Neural cell (in vitro differentiated cells): ENCODE data around the gene HSFY2.
"Not testable (repeated sequence)": the region's sequence is repeated elsewhere in the genome, so short reads cannot be mapped to it uniquely, and the experiment has no call there.

Experiments used
- EP300 ChIP-seq: fragments of 450-650 bp; conservative IDR thresholded peaks from 2 replicates; pipeline ENCODE4 v1.6.1; 2014; ENCODE audit warnings: antibody characterized with exemption, mild to moderate bottlenecking, moderate library complexity; ENCODE audit not compliant: poor library complexity, severe bottlenecking
- EZH2 ChIP-seq: fragments of 200-600, 300-800 bp; shearing (Covaris generic), sonication (generic); IDR thresholded peaks from 2 replicates; pipeline ENCODE4 v1.6.1; 2014; ENCODE audit warnings: antibody characterized with exemption, low read length, borderline replicate concordance, mild to moderate bottlenecking; ENCODE audit not compliant: insufficient read depth, poor library complexity, severe bottlenecking
- MXI1 ChIP-seq: fragments of 450-650 bp; conservative IDR thresholded peaks from 2 replicates; pipeline ENCODE4 v1.6.1; 2014; ENCODE audit warnings: antibody characterized with exemption, mild to moderate bottlenecking; ENCODE audit not compliant: poor library complexity, severe bottlenecking
- POLR2AphosphoS5 ChIP-seq: IDR thresholded peaks from 2 replicates; pipeline ENCODE4 v1.6.1; 2012
- RAD21 ChIP-seq: fragments of 450-650 bp; conservative IDR thresholded peaks from 2 replicates; pipeline ENCODE4 v1.6.1; 2014; ENCODE audit warnings: antibody characterized with exemption, mild to moderate bottlenecking, moderate library complexity
- REST ChIP-seq: IDR thresholded peaks from 2 replicates; pipeline ENCODE4 v1.6.1; 2012; ENCODE audit warnings: borderline replicate concordance
- TAF1 ChIP-seq: IDR thresholded peaks from 2 replicates; pipeline ENCODE4 v1.6.1; 2012; ENCODE audit warnings: low read depth
- TF ChIP-seq, protein P1 (sequence below): fragments of 450-650 bp; IDR thresholded peaks from 2 replicates; pipeline ENCODE4 v1.5.1; 2014; ENCODE audit warnings: antibody characterized with exemption, mild to moderate bottlenecking, moderate library complexity; ENCODE audit not compliant: poor library complexity, severe bottlenecking

- TF ChIP-seq EZH2, POLR2AphosphoS5, RAD21, EP300, MXI1, REST, TAF1: not testable (repeated sequence)
- TF ChIP-seq, protein P1, sequence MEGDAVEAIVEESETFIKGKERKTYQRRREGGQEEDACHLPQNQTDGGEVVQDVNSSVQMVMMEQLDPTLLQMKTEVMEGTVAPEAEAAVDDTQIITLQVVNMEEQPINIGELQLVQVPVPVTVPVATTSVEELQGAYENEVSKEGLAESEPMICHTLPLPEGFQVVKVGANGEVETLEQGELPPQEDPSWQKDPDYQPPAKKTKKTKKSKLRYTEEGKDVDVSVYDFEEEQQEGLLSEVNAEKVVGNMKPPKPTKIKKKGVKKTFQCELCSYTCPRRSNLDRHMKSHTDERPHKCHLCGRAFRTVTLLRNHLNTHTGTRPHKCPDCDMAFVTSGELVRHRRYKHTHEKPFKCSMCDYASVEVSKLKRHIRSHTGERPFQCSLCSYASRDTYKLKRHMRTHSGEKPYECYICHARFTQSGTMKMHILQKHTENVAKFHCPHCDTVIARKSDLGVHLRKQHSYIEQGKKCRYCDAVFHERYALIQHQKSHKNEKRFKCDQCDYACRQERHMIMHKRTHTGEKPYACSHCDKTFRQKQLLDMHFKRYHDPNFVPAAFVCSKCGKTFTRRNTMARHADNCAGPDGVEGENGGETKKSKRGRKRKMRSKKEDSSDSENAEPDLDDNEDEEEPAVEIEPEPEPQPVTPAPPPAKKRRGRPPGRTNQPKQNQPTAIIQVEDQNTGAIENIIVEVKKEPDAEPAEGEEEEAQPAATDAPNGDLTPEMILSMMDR = not testable (repeated sequence)
These were observed 15.3 kb upstream of the HSFY2 start for GRCh38 chrY:18788757-18789406.
